HG03342 (cell line): ENCODE data around the gene DCPS.
"Not testable (repeated sequence)": the region's sequence is repeated elsewhere in the genome, so short reads cannot be mapped to it uniquely, and the experiment has no call there.

Experiments
- ATAC-seq: cut with Tn5 transposase; IDR thresholded peaks from one replicate; pipeline ENCODE4 v1.9.1; 2021; ENCODE audit warnings: mild to moderate bottlenecking, moderate library complexity; ENCODE audit not compliant: unreplicated experiment

DCPS gene

DNA sequence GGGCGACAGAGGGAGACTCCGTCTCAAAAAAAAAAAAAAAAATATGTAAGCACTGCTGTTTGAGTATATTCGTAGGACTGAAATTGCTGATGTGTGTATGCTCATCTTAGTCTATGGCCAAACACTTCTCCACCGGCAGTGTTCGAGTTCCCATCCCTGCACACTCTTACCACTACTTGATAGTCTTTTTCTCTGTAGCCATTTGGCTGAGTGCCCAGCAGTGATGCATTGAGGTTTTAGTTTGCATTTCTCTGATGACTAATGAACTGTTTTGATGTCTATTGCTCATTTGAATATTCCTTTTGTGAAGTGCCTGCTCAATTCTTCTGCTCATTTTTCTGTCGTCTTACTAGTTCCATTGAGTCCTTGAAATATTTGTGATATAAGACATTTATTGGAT lies 19.0 kb upstream of the DCPS start:
- peak; percentile 40 for ATAC-seq

GRCh38 chr11:126288237-126288636 lies 15.6 kb upstream of the DCPS start:
- ATAC-seq = no peak

DNA sequence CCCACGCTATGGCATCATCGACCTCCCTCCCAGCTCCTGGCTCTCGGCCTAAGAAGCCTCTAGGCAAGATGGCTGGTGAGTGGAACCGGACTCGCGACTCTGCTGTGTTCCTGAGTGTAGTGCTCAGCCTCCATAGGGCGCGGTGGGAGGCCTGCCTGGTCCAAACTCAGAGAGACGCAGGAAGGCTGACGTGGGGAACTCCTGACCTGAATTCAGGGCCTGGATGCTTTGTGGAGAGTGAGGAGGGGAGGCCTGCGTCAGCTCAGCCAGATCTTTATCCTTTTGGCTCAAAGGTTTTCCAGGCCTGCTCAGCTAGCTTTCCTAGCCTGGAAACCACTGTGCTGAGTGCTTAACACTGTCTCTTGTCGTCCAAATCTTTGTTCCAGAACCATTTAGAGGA lies 13.0 kb upstream of the DCPS start:
- no peak for ATAC-seq

GRCh38 chr11:126293726-126294125 lies 10.1 kb upstream of the DCPS start:
- ATAC-seq = no peak

DNA sequence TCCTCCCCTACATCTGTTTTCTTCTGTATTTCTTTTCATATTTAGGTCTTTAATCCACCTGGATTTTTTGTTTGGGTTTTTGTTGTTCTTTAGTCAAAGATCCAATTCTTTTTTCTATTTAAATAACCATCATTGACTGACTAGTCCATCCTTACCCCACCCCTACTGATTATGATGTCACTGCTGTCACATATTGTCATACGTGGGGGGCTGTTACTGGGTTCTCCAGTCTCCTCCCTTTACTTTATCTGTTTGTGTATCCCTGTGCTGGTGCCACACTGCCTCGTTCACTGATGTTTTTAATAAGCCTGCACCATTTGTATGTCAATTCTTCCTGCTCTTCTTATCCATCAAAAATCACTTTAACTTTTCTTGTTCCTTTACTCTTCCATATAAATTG lies 6.9 kb upstream of the DCPS start:
- ATAC-seq = no peak

DNA sequence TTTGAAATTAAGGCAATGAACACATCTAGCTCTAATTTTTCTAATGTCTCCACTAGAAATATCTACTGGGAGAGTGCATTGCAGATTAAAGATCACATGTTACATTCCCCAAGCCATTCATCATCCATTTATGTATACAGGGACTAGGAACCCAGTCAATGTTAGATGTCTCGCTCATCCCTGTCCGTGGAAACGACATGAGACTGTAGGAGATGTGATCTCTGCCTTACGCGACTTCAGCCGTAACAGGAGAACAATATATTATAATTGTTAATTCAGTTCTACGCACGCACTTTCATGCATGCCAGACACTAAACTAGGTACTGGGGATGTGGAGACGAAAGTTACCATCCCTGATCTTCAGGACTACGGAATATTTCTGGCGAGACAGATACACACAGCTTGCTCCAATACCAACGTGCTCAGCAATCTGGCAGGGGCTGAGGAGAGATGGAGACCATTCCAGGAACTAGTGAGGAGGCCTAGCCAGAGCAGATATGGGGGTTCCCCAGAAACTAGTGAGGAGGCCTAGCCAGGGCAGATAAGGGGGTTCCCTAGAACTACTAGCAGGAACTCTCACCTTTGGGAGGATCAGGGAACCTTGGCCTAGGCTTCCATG lies 706 bp downstream of the DCPS start:
- peak; percentile 35 for ATAC-seq

- ATAC-seq = peak; percentile 58
Observed at GRCh38 chr11:126305699-126306098, 1.8 kb downstream of the DCPS start.

DNA sequence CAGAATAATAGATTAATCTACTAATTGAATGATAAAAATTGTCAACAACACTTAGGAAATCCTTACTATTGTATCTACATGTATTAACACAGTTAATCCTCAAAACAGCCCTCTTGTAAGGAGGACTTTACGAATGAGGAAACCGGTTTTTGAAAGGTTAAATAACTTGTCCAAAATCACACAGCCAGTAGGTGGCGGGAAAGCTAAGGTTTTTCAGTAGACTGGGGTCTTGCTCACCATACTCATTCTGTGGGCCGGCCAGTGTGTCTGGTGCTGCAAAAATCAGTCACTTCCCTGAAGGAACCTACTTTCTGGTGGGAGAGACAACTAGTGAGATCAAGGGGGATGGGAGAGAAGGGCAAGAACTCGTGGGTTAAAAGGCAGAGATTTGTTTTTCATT lies 3.8 kb downstream of the DCPS start:
- ATAC-seq = no peak

DNA sequence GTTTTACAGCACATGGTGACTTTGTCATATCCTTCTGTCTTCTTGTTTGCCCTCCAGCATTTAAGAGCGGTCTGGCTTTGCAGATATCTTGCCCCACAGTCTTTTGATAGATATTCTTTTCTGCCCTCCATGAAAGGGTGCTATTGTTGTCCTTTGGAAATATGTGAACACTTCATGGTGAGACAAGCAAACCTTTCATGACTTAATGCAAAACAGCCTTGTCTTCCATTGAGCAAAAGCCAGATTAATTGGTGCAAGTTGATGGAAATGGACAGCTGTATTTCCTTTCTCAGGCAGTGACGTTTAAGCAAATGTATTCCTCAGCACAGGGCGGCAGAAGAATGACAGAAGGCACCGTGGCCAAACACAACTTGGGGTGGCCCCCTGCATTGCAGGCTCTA lies 4.4 kb downstream of the DCPS start:
- no peak for ATAC-seq

DNA sequence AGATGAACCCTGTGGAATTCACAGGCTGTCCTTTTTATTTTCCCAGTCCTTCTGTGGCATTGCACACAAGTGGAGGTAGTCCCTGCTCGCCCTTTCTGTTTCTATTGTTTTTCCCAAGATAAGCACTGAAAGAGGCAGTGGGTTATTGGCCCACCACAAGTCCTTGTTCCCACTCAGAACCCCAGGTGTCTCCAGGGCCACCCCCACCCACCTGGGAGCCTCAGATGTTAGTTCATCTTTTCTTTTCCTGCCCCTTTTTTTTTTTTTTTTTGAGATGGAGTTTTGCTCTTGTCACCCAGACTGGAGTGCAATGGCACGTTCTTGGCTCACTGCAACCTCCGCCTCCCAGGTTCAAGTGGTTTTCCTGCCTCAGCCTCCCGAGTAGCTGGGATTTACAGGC lies 4.9 kb downstream of the DCPS start:
- ATAC-seq = not testable (repeated sequence)

DNA sequence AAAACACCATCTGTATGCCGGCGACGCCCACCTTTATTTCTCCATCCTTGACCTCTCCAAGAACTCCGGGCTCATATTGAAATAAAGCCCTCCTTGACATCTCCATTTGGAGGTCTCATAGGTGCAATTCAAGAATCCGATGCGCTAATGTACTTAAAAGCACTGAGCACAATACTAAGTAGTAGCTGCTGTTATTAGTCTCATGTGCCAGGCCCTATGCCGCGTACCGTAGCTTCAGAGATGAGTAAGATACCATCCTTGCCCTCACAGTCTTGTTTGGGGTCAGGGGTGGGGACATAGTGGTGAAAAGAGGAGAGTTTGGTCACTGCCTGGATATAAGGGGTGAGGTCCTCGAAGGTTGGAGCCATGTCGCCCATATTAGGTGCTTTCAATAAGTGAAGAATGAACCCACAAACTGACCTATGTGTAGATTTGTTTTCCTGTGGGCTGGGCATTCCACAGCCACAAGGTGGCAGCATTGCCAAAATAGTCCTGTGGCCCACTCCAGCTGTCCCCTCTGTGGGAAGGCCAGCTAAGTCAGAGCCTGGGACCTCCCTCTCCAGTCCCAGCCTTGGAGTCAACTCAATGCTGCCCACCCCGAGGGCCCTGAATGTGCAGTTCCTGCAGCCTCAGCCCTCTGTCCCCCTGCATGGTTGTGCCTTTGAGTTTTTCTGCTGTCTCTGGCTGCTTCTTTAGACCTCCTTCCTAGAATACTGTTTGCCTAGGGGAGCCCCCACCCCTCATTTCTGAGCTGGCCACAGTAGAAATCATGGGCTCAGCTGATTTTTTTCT lies 6.5 kb downstream of the DCPS start:
- ATAC-seq = peak; percentile 42

- no peak for ATAC-seq
Observed at GRCh38 chr11:126310992-126311310, 7.1 kb downstream of the DCPS start.

GRCh38 chr11:126311401-126312291 lies 7.8 kb downstream of the DCPS start:
- ATAC-seq = peak; percentile 73

DNA sequence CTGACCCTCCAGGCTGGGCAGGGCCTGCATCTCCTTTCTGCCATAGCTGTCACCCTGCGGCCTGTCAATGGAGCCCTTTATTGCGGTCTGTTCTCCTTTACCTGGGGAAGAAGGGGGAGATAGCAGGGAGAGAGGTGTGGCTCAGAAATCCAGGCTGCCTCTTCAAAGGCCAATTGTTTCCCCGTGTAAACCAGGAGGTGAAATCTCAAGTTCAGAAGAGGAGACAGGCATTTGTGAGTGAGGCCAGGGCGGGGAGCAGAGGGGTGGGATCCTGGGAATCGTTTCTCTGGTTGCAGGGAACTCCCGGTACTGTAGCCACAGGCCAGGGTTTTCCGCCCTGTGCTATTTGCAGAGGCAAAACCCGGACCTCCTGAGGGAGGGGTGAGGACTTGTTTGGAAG lies 9.1 kb downstream of the DCPS start:
- no peak for ATAC-seq

DNA sequence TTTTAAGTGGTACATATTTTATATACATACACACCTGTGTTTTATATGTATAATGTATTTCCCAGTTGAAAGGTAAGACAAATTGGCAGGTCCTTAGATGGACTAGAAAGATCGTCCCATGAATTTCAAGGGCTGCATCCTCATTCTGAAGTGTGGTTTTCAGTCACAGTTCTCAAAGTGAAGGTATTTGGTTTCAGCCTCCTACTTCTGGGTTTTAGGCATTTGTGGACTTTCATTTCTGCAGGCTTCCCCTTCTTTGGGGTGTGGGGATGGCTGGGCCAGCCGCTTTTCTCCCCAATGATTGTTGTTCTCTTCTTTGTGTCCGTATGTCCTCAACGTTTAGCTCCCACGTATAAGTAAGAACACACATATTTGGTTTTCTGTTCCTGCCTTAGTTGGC lies 10.0 kb downstream of the DCPS start:
- ATAC-seq = no peak

DNA sequence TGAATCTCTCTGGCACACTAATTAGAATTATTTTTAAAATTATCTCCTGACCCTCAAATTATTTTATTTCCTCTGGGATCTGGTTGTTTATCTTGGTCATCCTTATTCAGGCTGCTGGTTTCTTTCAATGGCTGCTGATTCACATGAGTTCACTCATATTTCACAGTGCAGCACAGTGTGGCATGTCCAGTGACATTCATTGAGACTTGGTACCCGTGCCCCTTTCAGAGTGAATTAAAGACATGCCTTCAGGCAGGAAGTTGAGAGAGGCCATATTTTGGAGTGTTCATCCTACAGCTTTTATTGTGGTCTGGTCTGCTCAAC lies 13.5 kb downstream of the DCPS start:
- no peak for ATAC-seq

- peak; percentile 37 for ATAC-seq
Observed at GRCh38 chr11:126317756-126318573, 14.1 kb downstream of the DCPS start.

DNA sequence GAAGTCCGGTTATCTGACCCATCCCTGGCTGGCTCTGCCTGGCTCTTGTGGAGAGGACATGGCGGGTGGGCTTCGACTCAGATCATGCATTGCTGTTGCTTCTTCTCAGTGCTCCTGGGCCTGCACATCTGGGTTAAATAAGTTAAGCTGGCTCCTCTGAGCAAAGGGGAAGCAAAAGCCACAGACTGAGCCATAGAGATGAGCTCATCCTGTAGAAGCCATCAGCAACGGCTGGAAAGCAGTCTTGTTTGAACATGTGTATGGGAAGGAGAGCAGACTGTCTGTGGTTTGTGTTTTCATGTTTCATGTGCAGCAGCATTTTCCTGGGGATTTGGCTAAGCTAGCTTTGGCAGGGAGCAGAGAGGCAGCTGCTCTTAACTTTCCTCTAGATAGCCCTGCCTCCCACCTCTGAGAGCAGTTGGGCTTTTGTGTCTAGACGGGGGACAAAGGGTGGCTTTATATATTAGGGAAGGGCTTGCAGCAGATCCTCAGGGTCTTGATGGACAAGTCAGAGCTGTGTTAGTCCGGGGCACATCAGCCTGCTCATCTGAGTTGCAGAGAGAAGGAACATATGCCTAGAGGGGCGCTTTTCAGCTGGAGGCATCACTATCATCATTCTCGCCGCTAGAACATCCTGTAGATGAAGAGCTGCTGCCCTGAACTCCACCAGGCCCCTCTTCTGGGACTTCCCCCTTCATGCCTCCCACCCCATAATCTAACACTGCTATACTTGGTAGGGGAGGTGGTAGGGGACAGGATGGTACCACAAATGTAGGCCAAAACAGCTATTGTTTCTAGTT lies 14.9 kb downstream of the DCPS start:
- peak; percentile 82 for ATAC-seq

- no peak for ATAC-seq
Observed at GRCh38 chr11:126319374-126319740, 15.5 kb downstream of the DCPS start.

DNA sequence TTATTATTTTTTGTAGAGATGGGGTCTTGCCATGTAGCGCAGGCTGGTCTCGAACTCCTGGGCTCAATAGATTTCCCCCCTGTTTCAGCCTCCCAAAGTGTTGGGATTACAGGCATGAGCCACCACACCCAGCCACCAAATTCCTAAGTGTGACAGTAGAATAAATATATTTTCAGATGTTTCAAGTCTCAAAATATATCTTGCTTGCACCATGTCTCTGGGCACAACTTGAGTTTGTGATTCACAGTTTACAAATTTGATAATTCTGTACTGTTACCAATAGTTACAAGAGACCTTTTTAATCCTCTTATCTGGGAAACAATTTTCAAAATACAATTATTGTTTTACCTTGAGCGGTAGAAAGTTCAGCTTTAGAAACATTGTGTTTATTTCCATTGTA lies 19.1 kb downstream of the DCPS start:
- no peak for ATAC-seq
